Measurements from ENCODE around the gene GNG7. TPM values are rescaled to one million over a fixed set of nuclear protein-coding genes. Genes with fewer than 3 reads are reported as not detected.
A peak's percentile ranks its signal among the peaks of the same experiment; 100 is the strongest.
"Not testable (repeated sequence)": the region's sequence is repeated elsewhere in the genome, so short reads cannot be mapped to it uniquely, and the experiment has no call there.

Gene GNG7
- total RNA-seq, 2 experiments from 2014 or later: 0.08 to 0.13 TPM

DNA sequence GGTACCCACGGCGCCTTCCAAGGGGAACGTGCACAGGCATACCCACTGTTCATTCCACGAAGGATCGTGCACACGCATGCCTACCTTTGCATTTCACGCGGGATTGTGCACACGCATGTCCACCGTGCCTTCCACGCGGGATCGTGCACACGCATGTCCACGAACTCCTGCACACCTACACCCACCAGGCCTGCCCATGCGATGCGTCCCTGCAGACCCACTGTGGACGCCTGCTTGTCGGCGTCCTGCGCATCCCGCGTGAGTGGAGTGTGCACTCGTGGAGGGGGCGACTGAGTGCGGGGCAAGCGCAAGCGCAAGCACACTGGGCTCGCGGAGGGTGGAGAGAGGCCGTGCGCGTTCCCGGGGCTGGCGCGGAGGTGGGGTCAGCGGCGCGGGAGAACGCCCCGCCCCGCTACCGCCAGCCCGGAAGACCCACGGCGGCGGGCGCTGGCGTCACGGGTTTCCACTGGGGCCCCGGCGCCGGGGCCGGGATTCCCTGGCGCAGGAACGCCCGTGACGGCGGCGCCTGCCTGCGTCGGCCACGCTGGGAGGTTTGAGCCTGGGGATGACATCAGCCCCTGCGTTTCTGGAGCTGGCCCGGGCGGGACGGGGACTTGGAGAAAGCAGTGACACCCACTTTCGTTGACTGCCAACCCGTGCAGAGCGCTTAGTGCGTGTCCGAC is 207.9 kb downstream of the GNG7 start:
- H3K4me3 Mint-ChIP-seq: peak overlapping the region; percentile 73
- peaks cover 19% of the 10 kb centered on the region for H3K27me3 Mint-ChIP-seq (ENCODE audit: low read depth)
- ChIA-PET POLR2A (interaction anchor here (1.1 to 4.3 kb wide), 2 partner anchors 17 to 67 kb away, joined by 3 to 25 read pairs; partner anchors contain the start of gene GADD45B), CTCF (interaction anchor here (0.6 to 2.3 kb wide), 2 partner anchors 18 to 546 kb away, joined by 3 to 8 read pairs; partner anchors contain the start of gene GADD45B)
- DNase-seq (peak; percentile 64), ATAC-seq (peak; percentile 82)
- peaks cover 48% of the 10 kb centered on the region for H3K4me1 Mint-ChIP-seq (ENCODE audit: low read depth)
- peak overlapping the region; percentile 39 for H3K27ac Mint-ChIP-seq
- no peaks in the 10 kb centered on the region for H3K9me3 Mint-ChIP-seq (ENCODE audit: insufficient read depth)
- no peaks in the 10 kb centered on the region for H3K36me3 Mint-ChIP-seq (ENCODE audit: low read depth)

DNA sequence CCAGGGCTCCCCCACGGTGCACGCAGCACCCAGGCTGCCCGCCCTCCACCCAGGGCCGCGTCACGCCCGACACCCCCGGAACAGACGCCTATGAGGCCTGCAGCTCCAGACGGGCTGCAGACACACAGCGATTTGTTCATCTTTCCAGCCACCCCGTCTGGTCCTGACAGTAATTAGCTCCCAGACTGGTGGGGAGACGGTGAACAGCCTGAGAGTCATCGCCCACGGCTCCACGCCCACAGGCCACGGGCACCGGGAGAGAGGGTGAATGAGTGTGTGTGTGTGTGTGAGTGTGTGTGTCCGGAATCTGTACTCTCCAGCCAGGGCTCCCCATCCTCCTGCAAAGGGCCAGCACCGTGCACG is 208.4 kb downstream of the GNG7 start:
- no peak overlapping the region for H3K27ac Mint-ChIP-seq
- peaks cover 22% of the 10 kb centered on the region for H3K27me3 Mint-ChIP-seq (ENCODE audit: low read depth)
- ATAC-seq (no peak), DNase-seq (no peak)
- POLR2A ChIA-PET: interaction anchor here (1.1 to 4.3 kb wide), 2 partner anchors 17 to 68 kb away, joined by 3 to 25 read pairs; partner anchors contain the start of gene GADD45B
- no peaks in the 10 kb centered on the region for H3K9me3 Mint-ChIP-seq (ENCODE audit: insufficient read depth)
- no peaks in the 10 kb centered on the region for H3K36me3 Mint-ChIP-seq (ENCODE audit: low read depth)
- H3K4me3 Mint-ChIP-seq: peak overlapping the region; percentile 73
- CTCF ChIA-PET: interaction anchor here (2.3 kb wide), 1 partner anchor 18 kb away, joined by 8 read pairs; the partner anchor contains the start of gene GADD45B
- H3K4me1 Mint-ChIP-seq (ENCODE audit: low read depth): peaks cover 48% of the 10 kb centered on the region

GRCh38 chr19:2493448-2493847 is 209.0 kb downstream of the GNG7 start:
- not testable (repeated sequence) for H3K36me3 Mint-ChIP-seq (ENCODE audit: low read depth); H3K9me3 Mint-ChIP-seq (ENCODE audit: insufficient read depth); DNase-seq; H3K4me3 Mint-ChIP-seq; ATAC-seq; H3K27ac Mint-ChIP-seq
- H3K4me1 Mint-ChIP-seq (ENCODE audit: low read depth): peaks cover 48% of the 10 kb centered on the region
- H3K27me3 Mint-ChIP-seq (ENCODE audit: low read depth): peaks cover 27% of the 10 kb centered on the region
- POLR2A ChIA-PET: interaction anchor here (1.1 to 4.3 kb wide), 2 partner anchors 16 to 68 kb away, joined by 3 to 25 read pairs; partner anchors contain the start of gene GADD45B
- CTCF ChIA-PET: interaction anchor here (1.0 to 2.3 kb wide), 2 partner anchors 17 to 118 kb away, joined by 3 to 8 read pairs; partner anchors contain the start of gene GADD45B

DNA sequence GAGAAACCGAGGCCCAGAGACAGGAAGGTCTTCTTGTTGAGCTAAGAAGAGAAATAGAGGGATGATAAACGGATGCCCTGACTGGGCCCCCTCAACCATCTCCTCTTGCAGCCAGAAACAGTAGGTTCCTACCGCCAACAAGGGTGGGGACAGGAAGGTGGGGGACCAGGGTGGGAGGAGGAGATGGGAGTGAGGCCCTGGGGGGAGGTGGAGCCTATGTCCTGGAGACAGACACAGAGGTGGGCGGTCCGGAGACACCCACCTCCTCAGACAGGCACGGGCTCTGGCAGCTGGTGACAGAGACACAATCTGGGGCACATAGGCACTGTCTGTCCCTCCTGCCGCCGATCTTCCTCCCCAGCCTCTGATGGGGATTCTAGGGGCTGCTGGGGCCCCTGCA is 209.6 kb downstream of the GNG7 start:
- Mint-ChIP-seq H3K4me1 (ENCODE audit: low read depth) (peaks cover 48% of the 10 kb centered on the region), H3K36me3 (ENCODE audit: low read depth) (no peaks in the 10 kb centered on the region), H3K27me3 (ENCODE audit: low read depth) (peaks cover 33% of the 10 kb centered on the region), H3K9me3 (ENCODE audit: insufficient read depth) (no peaks in the 10 kb centered on the region), H3K4me3 (no peak overlapping the region), H3K27ac (no peak overlapping the region)
- DNase-seq: no peak
- ChIA-PET POLR2A (interaction anchor here (4.3 kb wide), 1 partner anchor 16 kb away, joined by 25 read pairs; the partner anchor contains the start of gene GADD45B), CTCF (interaction anchor here (1.0 kb wide), 1 partner anchor 118 kb away, joined by 3 read pairs; no protein-coding TSS in a partner anchor)
- ATAC-seq: no peak

DNA sequence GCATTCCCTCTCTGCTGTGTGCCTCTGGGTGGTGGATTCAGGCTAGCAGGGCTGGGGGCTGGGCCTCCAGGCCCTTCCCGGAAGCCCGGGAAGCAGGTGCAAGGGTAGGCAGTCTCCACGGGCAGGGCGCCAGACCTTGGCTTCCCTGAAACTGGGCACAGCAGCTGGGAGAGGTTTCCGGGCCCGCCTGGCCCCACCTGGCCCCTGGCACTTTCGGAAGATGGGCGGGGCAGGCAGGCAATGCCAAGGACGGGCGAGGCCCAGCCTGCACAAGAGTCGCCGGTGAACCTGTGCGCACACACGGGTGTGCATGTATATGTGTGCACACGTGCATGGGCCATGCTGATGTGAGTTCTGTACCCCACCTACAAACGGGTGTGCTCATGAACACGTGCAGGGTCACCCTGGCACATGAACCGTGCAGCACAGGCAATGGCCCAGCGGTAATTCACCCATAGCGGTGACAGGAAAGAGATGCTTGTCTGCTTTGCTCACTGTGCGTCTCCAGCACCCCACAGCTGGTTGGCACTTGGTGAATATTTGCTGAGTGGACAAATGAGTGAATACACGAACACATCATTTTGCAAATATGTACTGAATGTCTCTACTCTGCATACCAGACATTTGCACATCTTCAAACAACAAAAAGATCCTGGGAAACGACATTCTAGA is 211.2 kb downstream of the GNG7 start:
- Mint-ChIP-seq H3K36me3 (ENCODE audit: low read depth) (no peaks in the 10 kb centered on the region), H3K4me1 (ENCODE audit: low read depth) (peaks cover 45% of the 10 kb centered on the region), H3K4me3 (no peak overlapping the region), H3K27me3 (ENCODE audit: low read depth) (peaks cover 39% of the 10 kb centered on the region), H3K27ac (no peak overlapping the region), H3K9me3 (ENCODE audit: insufficient read depth) (no peaks in the 10 kb centered on the region)
- ATAC-seq: no peak
- POLR2A ChIA-PET: no interaction called here
- DNase-seq: no peak
- CTCF ChIA-PET: interaction anchor here (1.0 kb wide), 1 partner anchor 42 kb away, joined by 3 read pairs; no protein-coding TSS in a partner anchor

DNA sequence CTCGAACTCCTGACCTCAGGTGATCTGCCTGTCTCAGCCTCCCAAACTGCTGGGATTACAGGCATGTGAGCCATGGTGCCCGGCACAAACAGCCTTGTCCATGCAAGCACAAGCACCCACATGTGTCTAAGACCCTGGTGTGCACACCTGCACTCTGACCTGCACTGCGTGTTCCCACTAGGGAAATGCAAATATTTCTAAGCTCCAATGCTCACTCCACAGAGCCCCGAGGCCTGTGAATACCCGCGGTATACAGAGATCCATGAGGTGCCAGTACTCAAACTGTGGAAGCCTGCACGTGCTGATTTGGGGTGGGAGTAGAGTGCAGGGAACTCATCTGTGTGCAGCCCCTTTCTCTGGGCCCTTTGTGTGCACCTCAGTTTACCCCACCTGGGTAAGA is 211.8 kb downstream of the GNG7 start:
- POLR2A ChIA-PET: interaction anchor here (2.0 kb wide), 1 partner anchor 14 kb away, joined by 9 read pairs; the partner anchor contains the start of gene GADD45B
- DNase-seq (no peak), ATAC-seq (no peak)
- Mint-ChIP-seq H3K4me1 (ENCODE audit: low read depth) (peaks cover 39% of the 10 kb centered on the region), H3K9me3 (ENCODE audit: insufficient read depth) (no peaks in the 10 kb centered on the region), H3K27me3 (ENCODE audit: low read depth) (peaks cover 42% of the 10 kb centered on the region), H3K27ac (no peak overlapping the region), H3K4me3 (no peak overlapping the region), H3K36me3 (ENCODE audit: low read depth) (no peaks in the 10 kb centered on the region)
- CTCF ChIA-PET: interaction anchor here (0.9 to 1.0 kb wide), 2 partner anchors 11 to 43 kb away, joined by 3 to 4 read pairs; no protein-coding TSS in a partner anchor

DNA sequence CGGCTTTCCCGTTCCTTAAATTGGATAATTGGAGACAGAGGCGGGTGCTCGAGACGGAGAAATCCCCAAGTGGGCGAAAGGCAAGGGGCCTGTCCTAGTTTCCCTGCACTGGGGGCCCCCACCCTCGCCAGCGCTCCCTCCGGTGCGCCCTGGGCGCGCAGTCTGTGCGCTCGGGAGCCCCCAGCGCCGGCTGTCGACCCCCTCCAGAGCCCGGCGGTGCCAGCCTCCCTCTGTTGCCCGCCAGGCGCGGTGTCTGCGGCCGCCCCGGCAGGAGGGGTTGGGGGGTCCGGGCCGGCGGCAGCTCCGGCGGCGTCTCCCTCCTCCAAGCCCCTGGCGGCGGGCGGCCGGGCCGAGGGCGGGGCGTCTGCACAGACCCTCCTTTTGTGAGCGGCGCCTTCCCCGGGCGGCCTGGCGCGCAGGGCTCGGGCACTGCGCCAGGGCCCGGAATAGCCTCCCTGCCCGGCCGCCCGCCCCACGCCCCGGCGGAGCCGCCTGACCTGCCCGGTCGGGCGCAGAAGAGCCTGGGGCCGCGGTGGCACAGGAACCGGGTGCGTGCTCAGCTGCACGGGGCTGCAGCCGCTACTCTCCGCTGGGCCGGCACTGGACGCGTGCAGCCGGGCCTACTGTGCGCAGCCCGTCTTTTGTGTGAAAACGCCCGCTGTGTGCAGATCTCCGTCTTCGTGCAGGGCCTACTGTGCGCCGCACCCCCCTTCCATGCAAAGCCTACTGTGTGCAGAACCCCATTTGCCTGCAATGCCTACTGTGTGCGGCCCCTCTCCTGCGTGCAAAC is 213.4 kb downstream of the GNG7 start:
- Mint-ChIP-seq H3K27me3 (ENCODE audit: low read depth) (peaks cover 40% of the 10 kb centered on the region), H3K27ac (no peak overlapping the region)
- no peak for DNase-seq

DNA sequence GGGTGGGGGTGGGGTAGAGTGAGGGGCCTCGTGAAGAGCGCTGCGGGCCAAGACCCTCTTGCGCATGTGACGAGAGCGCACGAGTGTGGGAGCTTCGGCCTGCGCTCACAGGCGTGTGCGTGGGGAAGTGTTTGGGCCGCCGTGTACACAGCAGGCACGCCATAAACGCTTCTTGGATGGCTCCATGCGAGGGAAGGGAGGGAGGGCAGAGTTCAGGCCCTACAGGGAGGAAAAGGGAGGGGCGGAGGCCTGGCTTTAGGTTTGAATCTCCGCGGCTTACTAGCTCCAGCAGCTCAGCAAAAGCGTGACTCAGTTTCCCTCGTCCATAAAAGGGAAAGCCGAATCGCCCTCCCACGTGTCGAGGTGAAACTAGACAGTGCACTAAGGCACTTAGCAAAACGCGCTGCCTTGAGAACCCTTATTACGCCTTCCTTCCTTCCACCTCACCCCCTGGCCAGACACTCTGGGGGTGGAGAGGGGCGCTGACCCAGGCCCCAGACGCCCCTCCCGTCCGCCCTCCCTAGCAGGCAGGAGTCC is 214.0 kb downstream of the GNG7 start:
- Mint-ChIP-seq H3K36me3 (ENCODE audit: low read depth) (no peaks in the 10 kb centered on the region), H3K27ac (no peak overlapping the region), H3K4me3 (no peak overlapping the region), H3K9me3 (ENCODE audit: insufficient read depth) (peaks cover 6% of the 10 kb centered on the region), H3K4me1 (ENCODE audit: low read depth) (peaks cover 28% of the 10 kb centered on the region), H3K27me3 (ENCODE audit: low read depth) (peaks cover 37% of the 10 kb centered on the region)
- POLR2A ChIA-PET: interaction anchor here (0.9 kb wide), 1 partner anchor 13 kb away, joined by 3 read pairs; the partner anchor contains the start of gene GADD45B
- CTCF ChIA-PET: no interaction called here
- ATAC-seq (no peak), DNase-seq (no peak)

More for the DNA sequence above, 213.4 kb downstream of the GNG7 start:
- ChIA-PET POLR2A (interaction anchor here (0.9 to 2.0 kb wide), 2 partner anchors 13 kb away, joined by 3 to 9 read pairs; partner anchors contain the start of gene GADD45B), CTCF (no interaction called here)
- H3K9me3 Mint-ChIP-seq (ENCODE audit: insufficient read depth): peaks cover 2% of the 10 kb centered on the region
- H3K36me3 Mint-ChIP-seq (ENCODE audit: low read depth): no peaks in the 10 kb centered on the region
- ATAC-seq: peak; percentile 48
- H3K4me3 Mint-ChIP-seq: peak overlapping the region; percentile 16
- H3K4me1 Mint-ChIP-seq (ENCODE audit: low read depth): peaks cover 34% of the 10 kb centered on the region

GRCh38 chr19:2487842-2488241 is 214.7 kb downstream of the GNG7 start:
- H3K27me3 Mint-ChIP-seq (ENCODE audit: low read depth): peaks cover 37% of the 10 kb centered on the region
- ChIA-PET POLR2A (interaction anchor here (0.9 kb wide), 1 partner anchor 12 kb away, joined by 3 read pairs; the partner anchor contains the start of gene GADD45B), CTCF (no interaction called here)
- no peaks in the 10 kb centered on the region for H3K36me3 Mint-ChIP-seq (ENCODE audit: low read depth)
- H3K4me3 Mint-ChIP-seq: no peak overlapping the region
- H3K27ac Mint-ChIP-seq: no peak overlapping the region
- no peak for DNase-seq
- no peak for ATAC-seq
- peaks cover 27% of the 10 kb centered on the region for H3K4me1 Mint-ChIP-seq (ENCODE audit: low read depth)
- H3K9me3 Mint-ChIP-seq (ENCODE audit: insufficient read depth): peaks cover 6% of the 10 kb centered on the region

DNA sequence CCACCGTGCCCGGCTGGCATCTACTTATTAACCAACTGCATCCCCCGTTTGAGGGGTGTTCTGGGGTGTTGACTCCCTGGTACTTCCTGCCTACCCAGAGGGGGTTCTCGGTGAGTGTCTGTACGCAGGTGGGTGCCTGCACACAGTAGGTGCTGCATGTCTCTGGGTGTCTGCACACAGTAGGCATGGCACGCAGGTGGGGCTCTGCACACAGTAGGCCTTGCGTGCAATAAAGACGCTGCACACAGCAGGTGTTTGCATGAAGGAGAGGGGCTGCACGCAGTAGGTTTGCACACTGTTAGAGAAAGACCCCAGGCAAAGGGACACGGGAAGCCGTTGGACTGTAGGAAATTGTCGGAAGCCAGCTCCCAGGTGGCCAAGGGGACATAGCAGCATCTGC is 215.4 kb downstream of the GNG7 start:
- H3K36me3 Mint-ChIP-seq (ENCODE audit: low read depth): no peaks in the 10 kb centered on the region
- peaks cover 22% of the 10 kb centered on the region for H3K4me1 Mint-ChIP-seq (ENCODE audit: low read depth)
- no peak overlapping the region for H3K27ac Mint-ChIP-seq
- H3K4me3 Mint-ChIP-seq: no peak overlapping the region
- ATAC-seq: no peak
- peaks cover 6% of the 10 kb centered on the region for H3K9me3 Mint-ChIP-seq (ENCODE audit: insufficient read depth)
- POLR2A ChIA-PET: no interaction called here
- H3K27me3 Mint-ChIP-seq (ENCODE audit: low read depth): peaks cover 37% of the 10 kb centered on the region
- DNase-seq: no peak
- CTCF ChIA-PET: no interaction called here

- POLR2A ChIA-PET: interaction anchor here (1.6 kb wide), 1 partner anchor 9 kb away, joined by 9 read pairs; the partner anchor contains the start of gene GADD45B
- peaks cover 6% of the 10 kb centered on the region for H3K9me3 Mint-ChIP-seq (ENCODE audit: insufficient read depth)
- H3K27me3 Mint-ChIP-seq (ENCODE audit: low read depth): peaks cover 28% of the 10 kb centered on the region
- H3K27ac Mint-ChIP-seq: no peak overlapping the region
- no peak overlapping the region for H3K4me3 Mint-ChIP-seq
- CTCF ChIA-PET: no interaction called here
- DNase-seq (no peak), ATAC-seq (no peak)
- no peaks in the 10 kb centered on the region for H3K36me3 Mint-ChIP-seq (ENCODE audit: low read depth)
- H3K4me1 Mint-ChIP-seq (ENCODE audit: low read depth): peaks cover 10% of the 10 kb centered on the region
Observed at GRCh38 chr19:2485428-2485827, 217.1 kb downstream of the GNG7 start.
